Caco-2 (cell line): Measurements from ENCODE around the gene JARID2. TPM values are rescaled to one million over a fixed set of nuclear protein-coding genes. Genes with fewer than 3 reads are reported as not detected.

Source experiments
- BruUV-seq: library from RNA; stranded (reverse); fragments of 400-500 nt; replicated peaks from 2 replicates; lab custom pipeline; 2021; lab: Mats Ljungman, UMichigan
- CTCF ChIA-PET: fragments of 300-600 bp; sonication (Branson Sonifier 250); formaldehyde crosslinking; loops from one replicate; lab custom pipeline; 2022; ENCODE audit warnings: antibody characterized with exemption; lab: Charles Lee
- POLR2A ChIA-PET: fragments of 300-600 bp; sonication (Branson Sonifier 250); formaldehyde crosslinking; loops from one replicate; lab custom pipeline; 2022; ENCODE audit warnings: antibody characterized with exemption; lab: Charles Lee
- DNase-seq, 2 experiments: peaks; one replicate each; pipeline versions ENCODE4 v3.0.0 to v3.0.0-alpha.2; 2020 to 2022
- H3K27me3 ChIP-seq: replicated peaks from 2 replicates; pipeline ENCODE4 v1.6.0; 2011; ENCODE audit warnings: low read length; ENCODE audit not compliant: control insufficient read depth, insufficient read depth
- H3K36me3 ChIP-seq: 2 replicates; pipeline ENCODE4 v1.5.1; 2011; ENCODE audit warnings: low read length; ENCODE audit not compliant: control insufficient read depth, insufficient read depth
- H3K4me1 ChIP-seq: fragments of 250-450 bp; sonication (Bioruptor Pico); 2 replicates; pipeline ENCODE4 v1.5.1; 2020; ENCODE audit warnings: mild to moderate bottlenecking
- H3K4me3 ChIP-seq: 2 replicates; pipeline ENCODE4 v1.5.1; 2011; ENCODE audit warnings: low read depth, mild to moderate bottlenecking, control low read depth, low read length
- H3K9me3 ChIP-seq: fragments of 250-450 bp; sonication (Bioruptor Pico); 2 replicates; pipeline ENCODE4 v1.5.1; 2020; ENCODE audit warnings: mild to moderate bottlenecking, moderate library complexity
- H3K27ac Mint-ChIP-seq: one replicate; pipeline ENCODE4 v1.8.0; 2022; ENCODE audit warnings: mixed read lengths; ENCODE audit not compliant: unreplicated experiment
- H3K27me3 Mint-ChIP-seq: one replicate; pipeline ENCODE4 v1.8.0; 2022; ENCODE audit warnings: mixed read lengths; ENCODE audit not compliant: insufficient read depth, unreplicated experiment
- H3K36me3 Mint-ChIP-seq: one replicate; pipeline ENCODE4 v1.8.0; 2022; ENCODE audit warnings: mild to moderate bottlenecking, mixed read lengths; ENCODE audit not compliant: insufficient read depth, unreplicated experiment
- H3K4me1 Mint-ChIP-seq: one replicate; pipeline ENCODE4 v1.8.0; 2022; ENCODE audit warnings: low read depth, mixed read lengths; ENCODE audit not compliant: unreplicated experiment
- H3K4me3 Mint-ChIP-seq: one replicate; pipeline ENCODE4 v1.8.0; 2022; ENCODE audit warnings: mild to moderate bottlenecking, moderate library complexity, mixed read lengths; ENCODE audit not compliant: unreplicated experiment
- H3K9me3 Mint-ChIP-seq: one replicate; pipeline ENCODE4 v1.8.0; 2022; ENCODE audit warnings: mixed read lengths; ENCODE audit not compliant: unreplicated experiment
- intact Hi-C: fragments of 100-400 bp; cut with micrococcal nuclease; formaldehyde crosslinking; loops from one replicate; pipeline ENCODE4 v1.10.0; 2022; ENCODE audit not compliant: unreplicated experiment
- total RNA-seq: library from RNA; stranded (reverse); gene quantifications from 2 replicates; pipeline ENCODE4 v1.2.3, GENCODE V29; 2022
- TF ChIP-seq, protein P1 (sequence below), 2 experiments: fragments of 200-600 bp in 1 of 2; IDR thresholded peaks; 1 replicate in 1 of 2; 2 replicates in 1 of 2; pipeline versions ENCODE4 v1.5.1 to v1.8.0; 2011 to 2022; ENCODE audit warnings: antibody characterized with exemption in 1 of 2, control low read depth in 1 of 2, inconsistent platforms in 1 of 2, low read depth in 1 of 2, low read length in 1 of 2, mild to moderate bottlenecking in 1 of 2, moderate library complexity in 1 of 2; ENCODE audit not compliant: insufficient read depth in 1 of 2, severe bottlenecking in 1 of 2, unreplicated experiment in 1 of 2

Gene JARID2
- total RNA-seq, 1 experiment from 2014 or later = 18.3 TPM

DNA sequence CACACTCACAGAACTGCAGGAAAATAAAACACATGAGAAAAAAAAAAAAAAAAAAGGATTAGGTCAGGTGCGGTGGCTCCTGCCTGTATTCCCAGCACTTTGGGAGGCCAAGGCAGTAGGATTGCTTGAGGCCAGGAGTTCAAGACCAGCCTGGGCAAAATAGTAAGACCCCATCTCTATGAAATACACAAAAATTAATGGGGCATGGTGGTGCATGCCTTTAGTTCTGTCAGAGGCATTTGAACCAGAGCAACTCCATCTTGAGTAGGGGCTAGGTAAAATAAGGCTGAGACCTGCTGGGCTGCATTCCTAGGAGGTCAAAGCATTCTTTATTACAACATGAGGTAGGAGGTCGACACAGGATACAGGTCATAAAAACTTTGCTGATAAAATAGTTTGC, 39.0 kb upstream of the JARID2 start:
- H3K27ac Mint-ChIP-seq = peak overlapping the region; percentile 19
- no peaks in the 10 kb centered on the region for H3K36me3 Mint-ChIP-seq
- H3K4me3 Mint-ChIP-seq = no peak overlapping the region
- intact Hi-C loops = no loop called here
- Histone ChIP-seq H3K36me3 (no peaks in the 10 kb centered on the region), H3K27me3 (no peaks in the 10 kb centered on the region), H3K4me1 (peaks cover 30% of the 10 kb centered on the region), H3K4me3 (no peak overlapping the region), H3K9me3 (no peaks in the 10 kb centered on the region)
- ChIA-PET POLR2A (no interaction called here), CTCF (no interaction called here)
- no TSS peak for BruUV-seq
- TF ChIP-seq, protein P1, sequence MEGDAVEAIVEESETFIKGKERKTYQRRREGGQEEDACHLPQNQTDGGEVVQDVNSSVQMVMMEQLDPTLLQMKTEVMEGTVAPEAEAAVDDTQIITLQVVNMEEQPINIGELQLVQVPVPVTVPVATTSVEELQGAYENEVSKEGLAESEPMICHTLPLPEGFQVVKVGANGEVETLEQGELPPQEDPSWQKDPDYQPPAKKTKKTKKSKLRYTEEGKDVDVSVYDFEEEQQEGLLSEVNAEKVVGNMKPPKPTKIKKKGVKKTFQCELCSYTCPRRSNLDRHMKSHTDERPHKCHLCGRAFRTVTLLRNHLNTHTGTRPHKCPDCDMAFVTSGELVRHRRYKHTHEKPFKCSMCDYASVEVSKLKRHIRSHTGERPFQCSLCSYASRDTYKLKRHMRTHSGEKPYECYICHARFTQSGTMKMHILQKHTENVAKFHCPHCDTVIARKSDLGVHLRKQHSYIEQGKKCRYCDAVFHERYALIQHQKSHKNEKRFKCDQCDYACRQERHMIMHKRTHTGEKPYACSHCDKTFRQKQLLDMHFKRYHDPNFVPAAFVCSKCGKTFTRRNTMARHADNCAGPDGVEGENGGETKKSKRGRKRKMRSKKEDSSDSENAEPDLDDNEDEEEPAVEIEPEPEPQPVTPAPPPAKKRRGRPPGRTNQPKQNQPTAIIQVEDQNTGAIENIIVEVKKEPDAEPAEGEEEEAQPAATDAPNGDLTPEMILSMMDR (IDR thresholded peaks at IDR 0.05; ENCODE audit: insufficient read depth in 1 of 2, low read depth in 1 of 2, low read length in 1 of 2, severe bottlenecking in 1 of 2, unreplicated experiment in 1 of 2) = no peak
- H3K9me3 Mint-ChIP-seq = no peaks in the 10 kb centered on the region
- H3K4me1 Mint-ChIP-seq = peaks cover 32% of the 10 kb centered on the region
- DNase-seq = peak in 1 of 2 experiments; percentile 38
- H3K27me3 Mint-ChIP-seq = no peaks in the 10 kb centered on the region

DNA sequence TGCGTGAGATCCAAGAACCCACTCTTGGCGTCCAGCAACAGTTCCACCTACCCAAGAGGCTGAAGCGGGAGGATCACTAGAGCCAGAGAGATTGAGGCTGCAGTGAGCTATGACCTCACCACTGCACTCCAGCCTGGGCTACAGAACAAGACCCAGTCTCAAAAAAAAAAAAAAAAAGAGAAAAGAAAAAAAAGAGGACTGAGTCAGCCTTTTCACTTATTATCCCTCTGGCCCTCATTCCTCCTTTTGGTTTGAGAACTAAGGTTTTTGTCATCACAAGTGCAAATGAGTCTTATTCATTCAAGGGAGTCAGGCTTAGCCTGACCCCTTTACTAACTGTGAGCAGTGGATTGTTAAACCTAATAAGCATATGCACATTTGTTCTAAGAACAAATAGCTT, 37.9 kb upstream of the JARID2 start:
- peaks cover 32% of the 10 kb centered on the region for H3K4me1 Mint-ChIP-seq

DNA sequence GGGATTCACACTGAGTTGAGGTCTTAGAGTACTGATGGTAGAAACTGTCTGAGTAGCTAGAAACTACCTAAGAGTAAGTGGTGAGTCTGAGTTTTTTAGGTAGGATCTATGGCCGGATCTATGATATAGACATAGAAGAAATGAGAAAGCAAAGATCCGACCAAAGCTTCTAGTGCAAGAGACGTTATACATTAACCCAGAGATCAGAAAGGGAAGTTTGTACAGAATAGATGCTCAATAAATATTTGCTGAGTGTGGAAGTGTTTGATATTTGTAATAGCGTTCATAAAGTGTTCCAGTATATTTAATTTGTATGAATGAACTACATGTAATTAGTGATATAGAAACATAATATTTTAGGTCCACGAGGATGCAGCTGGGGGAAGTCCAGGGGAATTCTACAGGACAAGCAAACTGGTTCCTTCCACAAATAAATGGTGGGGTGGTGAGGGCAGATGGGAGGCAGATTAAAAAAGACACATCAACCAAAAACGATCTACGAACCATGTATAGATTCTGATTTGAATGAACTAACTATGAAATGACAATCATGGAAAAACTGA, 31.9 kb upstream of the JARID2 start:
- intact Hi-C loops = no loop called here
- ChIA-PET CTCF (interaction anchor here (0.9 kb wide), 1 partner anchor 199 kb away, joined by 3 read pairs; no protein-coding TSS in a partner anchor), POLR2A (no interaction called here)
- Histone ChIP-seq H3K4me3 (no peak overlapping the region), H3K27me3 (no peaks in the 10 kb centered on the region), H3K36me3 (no peaks in the 10 kb centered on the region), H3K4me1 (peaks cover 7% of the 10 kb centered on the region), H3K9me3 (no peaks in the 10 kb centered on the region)
- TF ChIP-seq, protein P1 (IDR thresholded peaks at IDR 0.05; ENCODE audit: insufficient read depth in 1 of 2, low read depth in 1 of 2, low read length in 1 of 2, severe bottlenecking in 1 of 2, unreplicated experiment in 1 of 2) = no peak
- DNase-seq = no peak
- no peaks in the 10 kb centered on the region for H3K9me3 Mint-ChIP-seq
- H3K4me3 Mint-ChIP-seq = no peak overlapping the region
- no peaks in the 10 kb centered on the region for H3K36me3 Mint-ChIP-seq
- BruUV-seq = no TSS peak
- H3K27ac Mint-ChIP-seq = no peak overlapping the region
- peaks cover 14% of the 10 kb centered on the region for H3K4me1 Mint-ChIP-seq
- no peaks in the 10 kb centered on the region for H3K27me3 Mint-ChIP-seq

More for the DNA sequence above, 37.9 kb upstream of the JARID2 start:
- BruUV-seq = no TSS peak
- Histone ChIP-seq H3K4me3 (no peak overlapping the region), H3K36me3 (no peaks in the 10 kb centered on the region), H3K9me3 (no peaks in the 10 kb centered on the region), H3K27me3 (no peaks in the 10 kb centered on the region), H3K4me1 (peaks cover 30% of the 10 kb centered on the region)
- TF ChIP-seq, protein P1 (IDR thresholded peaks at IDR 0.05; ENCODE audit: insufficient read depth in 1 of 2, low read depth in 1 of 2, low read length in 1 of 2, severe bottlenecking in 1 of 2, unreplicated experiment in 1 of 2) = no peak
- DNase-seq = no peak
- intact Hi-C loops = no loop called here
- Mint-ChIP-seq H3K4me3 (no peak overlapping the region), H3K27me3 (no peaks in the 10 kb centered on the region), H3K9me3 (no peaks in the 10 kb centered on the region), H3K36me3 (no peaks in the 10 kb centered on the region), H3K27ac (no peak overlapping the region)
- ChIA-PET CTCF (no interaction called here), POLR2A (no interaction called here)
